Caco-2 (cell line): ENCODE results near the gene F13B. TPM values are rescaled to one million over a fixed set of nuclear protein-coding genes. Genes with fewer than 3 reads are reported as not detected.

Experiments
- BruUV-seq: library from RNA; stranded (reverse); fragments of 400-500 nt; replicated peaks from 2 replicates; lab custom pipeline; 2021; lab: Mats Ljungman, UMichigan
- CTCF ChIA-PET: fragments of 300-600 bp; sonication (Branson Sonifier 250); formaldehyde crosslinking; loops from one replicate; lab custom pipeline; 2022; ENCODE audit warnings: antibody characterized with exemption; lab: Charles Lee
- POLR2A ChIA-PET: fragments of 300-600 bp; sonication (Branson Sonifier 250); formaldehyde crosslinking; loops from one replicate; lab custom pipeline; 2022; ENCODE audit warnings: antibody characterized with exemption; lab: Charles Lee
- DNase-seq, 2 experiments: peaks; one replicate each; pipeline versions ENCODE4 v3.0.0 to v3.0.0-alpha.2; 2020 to 2022
- H3K27me3 ChIP-seq: replicated peaks from 2 replicates; pipeline ENCODE4 v1.6.0; 2011; ENCODE audit warnings: low read length; ENCODE audit not compliant: control insufficient read depth, insufficient read depth
- H3K36me3 ChIP-seq: 2 replicates; pipeline ENCODE4 v1.5.1; 2011; ENCODE audit warnings: low read length; ENCODE audit not compliant: control insufficient read depth, insufficient read depth
- H3K4me1 ChIP-seq: fragments of 250-450 bp; sonication (Bioruptor Pico); 2 replicates; pipeline ENCODE4 v1.5.1; 2020; ENCODE audit warnings: mild to moderate bottlenecking
- H3K4me3 ChIP-seq: 2 replicates; pipeline ENCODE4 v1.5.1; 2011; ENCODE audit warnings: low read depth, mild to moderate bottlenecking, control low read depth, low read length
- H3K9me3 ChIP-seq: fragments of 250-450 bp; sonication (Bioruptor Pico); 2 replicates; pipeline ENCODE4 v1.5.1; 2020; ENCODE audit warnings: mild to moderate bottlenecking, moderate library complexity
- H3K27ac Mint-ChIP-seq: one replicate; pipeline ENCODE4 v1.8.0; 2022; ENCODE audit warnings: mixed read lengths; ENCODE audit not compliant: unreplicated experiment
- H3K27me3 Mint-ChIP-seq: one replicate; pipeline ENCODE4 v1.8.0; 2022; ENCODE audit warnings: mixed read lengths; ENCODE audit not compliant: insufficient read depth, unreplicated experiment
- H3K36me3 Mint-ChIP-seq: one replicate; pipeline ENCODE4 v1.8.0; 2022; ENCODE audit warnings: mild to moderate bottlenecking, mixed read lengths; ENCODE audit not compliant: insufficient read depth, unreplicated experiment
- H3K4me1 Mint-ChIP-seq: one replicate; pipeline ENCODE4 v1.8.0; 2022; ENCODE audit warnings: low read depth, mixed read lengths; ENCODE audit not compliant: unreplicated experiment
- H3K4me3 Mint-ChIP-seq: one replicate; pipeline ENCODE4 v1.8.0; 2022; ENCODE audit warnings: mild to moderate bottlenecking, moderate library complexity, mixed read lengths; ENCODE audit not compliant: unreplicated experiment
- H3K9me3 Mint-ChIP-seq: one replicate; pipeline ENCODE4 v1.8.0; 2022; ENCODE audit warnings: mixed read lengths; ENCODE audit not compliant: unreplicated experiment
- CTCF ChIP-seq, 2 experiments: fragments of 200-600 bp in 1 of 2; IDR thresholded peaks; 1 replicate in 1 of 2; 2 replicates in 1 of 2; pipeline versions ENCODE4 v1.5.1 to v1.8.0; 2011 to 2022; ENCODE audit warnings: antibody characterized with exemption in 1 of 2, control low read depth in 1 of 2, inconsistent platforms in 1 of 2, low read depth in 1 of 2, low read length in 1 of 2, mild to moderate bottlenecking in 1 of 2, moderate library complexity in 1 of 2; ENCODE audit not compliant: insufficient read depth in 1 of 2, severe bottlenecking in 1 of 2, unreplicated experiment in 1 of 2
- intact Hi-C: fragments of 100-400 bp; cut with micrococcal nuclease; formaldehyde crosslinking; loops from one replicate; pipeline ENCODE4 v1.10.0; 2022; ENCODE audit not compliant: unreplicated experiment
- total RNA-seq: library from RNA; stranded (reverse); gene quantifications from 2 replicates; pipeline ENCODE4 v1.2.3, GENCODE V29; 2022

F13B gene
- total RNA-seq, 1 experiment from 2014 or later = not detected

GRCh38 chr1:197103300-197103699 lies 36.2 kb upstream of the F13B start:
- no peaks in the 10 kb centered on the region for H3K9me3 ChIP-seq
- intact Hi-C loops = no loop called here
- DNase-seq = no peak
- no peaks in the 10 kb centered on the region for H3K4me1 ChIP-seq
- Mint-ChIP-seq H3K4me3 (no peak overlapping the region), H3K4me1 (no peaks in the 10 kb centered on the region), H3K36me3 (peaks cover 32% of the 10 kb centered on the region), H3K27ac (no peak overlapping the region), H3K9me3 (no peaks in the 10 kb centered on the region), H3K27me3 (no peaks in the 10 kb centered on the region)
- ChIA-PET POLR2A (no interaction called here), CTCF (no interaction called here)
- H3K27me3 ChIP-seq = no peaks in the 10 kb centered on the region
- TF ChIP-seq CTCF (IDR thresholded peaks at IDR 0.05; ENCODE audit: insufficient read depth in 1 of 2, low read depth in 1 of 2, low read length in 1 of 2, severe bottlenecking in 1 of 2, unreplicated experiment in 1 of 2) = no peak
- no peak overlapping the region for H3K4me3 ChIP-seq
- peaks cover 4% of the 10 kb centered on the region; the same call in 1 of the 2 replicates for H3K36me3 ChIP-seq
- no TSS peak for BruUV-seq

- intact Hi-C loops = no loop called here
- Mint-ChIP-seq H3K4me1 (no peaks in the 10 kb centered on the region), H3K36me3 (peaks cover 25% of the 10 kb centered on the region), H3K4me3 (no peak overlapping the region), H3K27ac (no peak overlapping the region), H3K9me3 (no peaks in the 10 kb centered on the region), H3K27me3 (no peaks in the 10 kb centered on the region)
- H3K36me3 ChIP-seq = peaks cover 4% of the 10 kb centered on the region; the same call in 1 of the 2 replicates
- H3K4me3 ChIP-seq = no peak overlapping the region
- no peaks in the 10 kb centered on the region for H3K27me3 ChIP-seq
- ChIA-PET POLR2A (no interaction called here), CTCF (no interaction called here)
- no peaks in the 10 kb centered on the region for H3K9me3 ChIP-seq
- DNase-seq = no peak
- no TSS peak for BruUV-seq
- no peak for TF ChIP-seq CTCF (IDR thresholded peaks at IDR 0.05; ENCODE audit: insufficient read depth in 1 of 2, low read depth in 1 of 2, low read length in 1 of 2, severe bottlenecking in 1 of 2, unreplicated experiment in 1 of 2)
- no peaks in the 10 kb centered on the region for H3K4me1 ChIP-seq
These were observed 34.9 kb upstream of the F13B start for GRCh38 chr1:197101978-197102377.

- Histone ChIP-seq H3K36me3 (peaks cover 1% of the 10 kb centered on the region; the same call in 1 of the 2 replicates), H3K4me3 (no peak overlapping the region), H3K9me3 (no peaks in the 10 kb centered on the region), H3K27me3 (no peaks in the 10 kb centered on the region), H3K4me1 (no peaks in the 10 kb centered on the region)
- no peak for DNase-seq
- ChIA-PET CTCF (no interaction called here), POLR2A (no interaction called here)
- no peak for TF ChIP-seq CTCF (IDR thresholded peaks at IDR 0.05; ENCODE audit: insufficient read depth in 1 of 2, low read depth in 1 of 2, low read length in 1 of 2, severe bottlenecking in 1 of 2, unreplicated experiment in 1 of 2)
- no peaks in the 10 kb centered on the region for H3K9me3 Mint-ChIP-seq
- BruUV-seq = no TSS peak
- intact Hi-C loops = no loop called here
- no peak overlapping the region for H3K27ac Mint-ChIP-seq
- H3K27me3 Mint-ChIP-seq = no peaks in the 10 kb centered on the region
- peaks cover 24% of the 10 kb centered on the region for H3K36me3 Mint-ChIP-seq
- H3K4me3 Mint-ChIP-seq = no peak overlapping the region
- no peaks in the 10 kb centered on the region for H3K4me1 Mint-ChIP-seq
These were observed 33.6 kb upstream of the F13B start for GRCh38 chr1:197100677-197101076.
